Inflammatory macrophage treated with lipopolysaccharide for 4 hours (primary cell): Measurements from ENCODE around the gene TCEANC.
"Not testable (repeated sequence)": the region's sequence is repeated elsewhere in the genome, so short reads cannot be mapped to it uniquely, and the experiment has no call there.

Source experiments
- DNase-seq: peaks from one replicate; pipeline ENCODE4 v3.0.0-alpha.2; 2020

TCEANC gene

GRCh38 chrX:13658602-13659001 is 5.7 kb downstream of the TCEANC start:
- peak; percentile 56 for DNase-seq

- peak; percentile 65 for DNase-seq
These were observed 6.1 kb downstream of the TCEANC start for GRCh38 chrX:13659063-13659462.

GRCh38 chrX:13661735-13662288 is 8.9 kb downstream of the TCEANC start:
- DNase-seq, result peak; percentile 48

- DNase-seq, result no peak
These were observed 9.4 kb downstream of the TCEANC start for GRCh38 chrX:13662355-13662791.

- no peak for DNase-seq
These were observed 11.1 kb downstream of the TCEANC start for GRCh38 chrX:13664020-13664419.

GRCh38 chrX:13666836-13667235 is 13.9 kb downstream of the TCEANC start:
- DNase-seq, result no peak

- DNase-seq, result no peak
These were observed 15.0 kb downstream of the TCEANC start for GRCh38 chrX:13667919-13668318.

- peak; percentile 80 for DNase-seq
These were observed 16.4 kb downstream of the TCEANC start for GRCh38 chrX:13669246-13669737.

GRCh38 chrX:13669755-13670154 is 16.8 kb downstream of the TCEANC start:
- DNase-seq, result not testable (repeated sequence)

GRCh38 chrX:13670197-13670596 is 17.3 kb downstream of the TCEANC start:
- no peak for DNase-seq

GRCh38 chrX:13673016-13673415 is 20.1 kb downstream of the TCEANC start:
- DNase-seq, result no peak

- no peak for DNase-seq
These were observed 23.9 kb downstream of the TCEANC start for GRCh38 chrX:13676885-13677284.

GRCh38 chrX:13679700-13680099 is 26.8 kb downstream of the TCEANC start:
- not testable (repeated sequence) for DNase-seq

- DNase-seq, result no peak
These were observed 28.7 kb downstream of the TCEANC start for GRCh38 chrX:13681595-13681994.

GRCh38 chrX:13684361-13684760 is 31.4 kb downstream of the TCEANC start:
- no peak for DNase-seq

GRCh38 chrX:13685126-13685763 is 32.3 kb downstream of the TCEANC start:
- no peak for DNase-seq

GRCh38 chrX:13687203-13687602 is 34.3 kb downstream of the TCEANC start:
- DNase-seq, result no peak

- no peak for DNase-seq
These were observed 35.5 kb downstream of the TCEANC start for GRCh38 chrX:13688384-13688957.

- peak; percentile 72 for DNase-seq
These were observed 36.2 kb downstream of the TCEANC start, which contains the start of gene RAB9A for GRCh38 chrX:13688958-13689740. RAB9A (plus strand) TSS chrX:13689128; CDS start chrX:13708747, 19,619 bp downstream.

GRCh38 chrX:13689741-13690211 is 36.8 kb downstream of the TCEANC start:
- DNase-seq, result peak; percentile 43

- no peak for DNase-seq
These were observed 37.9 kb downstream of the TCEANC start for GRCh38 chrX:13690836-13691235.

- no peak for DNase-seq
These were observed 39.0 kb downstream of the TCEANC start for GRCh38 chrX:13691841-13692371.

GRCh38 chrX:13692771-13693231 is 39.9 kb downstream of the TCEANC start:
- peak; percentile 3 for DNase-seq
